IPS DF 6.9 (cell line): ENCODE data around the gene PAX8.

Experiments used
- DNase-seq: peaks from one replicate; pipeline ENCODE4 v3.0.0-alpha.2; 2013; ENCODE audit warnings: low read depth, low spot score
- H3K27ac ChIP-seq: one replicate; pipeline ENCODE4 v1.5.1; 2013; ENCODE audit warnings: low read length, control low read depth
- H3K27me3 ChIP-seq: 2 replicates; pipeline ENCODE4 v1.6.1; 2013; ENCODE audit warnings: mild to moderate bottlenecking, low read length; ENCODE audit not compliant: control insufficient read depth, insufficient read depth
- H3K36me3 ChIP-seq: 2 replicates; pipeline ENCODE4 v1.6.1; 2013; ENCODE audit warnings: low read length; ENCODE audit not compliant: control insufficient read depth, insufficient read depth
- H3K4me1 ChIP-seq: 2 replicates; pipeline ENCODE4 v1.6.1; 2013; ENCODE audit warnings: low read length; ENCODE audit not compliant: control insufficient read depth, insufficient read depth
- H3K4me3 ChIP-seq: 2 replicates; pipeline ENCODE4 v1.5.1; 2013; ENCODE audit warnings: mild to moderate bottlenecking, low read length
- H3K9me3 ChIP-seq: 2 replicates; pipeline ENCODE4 v1.6.1; 2013; ENCODE audit warnings: low read length, inconsistent platforms; ENCODE audit not compliant: control insufficient read depth, insufficient read depth
- WGBS: extraction: QIAGEN DNeasy Blood & Tissue Kit; methylation state at CpG from one replicate; pipeline ENCODE4 v1.1.7; 2013; ENCODE audit warnings: mixed read lengths, missing lambda C conversion rate; ENCODE audit not compliant: insufficient read length, insufficient coverage; 5-methylcytosine and 5-hydroxymethylcytosine counted together

The PAX8 gene

GRCh38 chr2:113252047-113252590 is 26.6 kb downstream of the PAX8 start:
- no peaks in the 10 kb centered on the region for H3K27me3 ChIP-seq
- H3K4me1 ChIP-seq = no peaks in the 10 kb centered on the region
- no peak overlapping the region for H3K27ac ChIP-seq
- H3K9me3 ChIP-seq = no peaks in the 10 kb centered on the region
- WGBS = no CpG with 5 or more reads among the region's 3 CpGs
- no peak for DNase-seq
- no peaks in the 10 kb centered on the region for H3K36me3 ChIP-seq
- no peak overlapping the region for H3K4me3 ChIP-seq

GRCh38 chr2:113251118-113251517 is 27.6 kb downstream of the PAX8 start:
- H3K36me3 ChIP-seq = no peaks in the 10 kb centered on the region
- no peak for DNase-seq
- no peak overlapping the region for H3K27ac ChIP-seq
- H3K4me1 ChIP-seq = no peaks in the 10 kb centered on the region
- H3K9me3 ChIP-seq = no peaks in the 10 kb centered on the region
- H3K27me3 ChIP-seq = no peaks in the 10 kb centered on the region
- no CpG with 5 or more reads among the region's 7 CpGs for WGBS
- H3K4me3 ChIP-seq = no peak overlapping the region

GRCh38 chr2:113248997-113249770 is 29.5 kb downstream of the PAX8 start:
- no CpG with 5 or more reads among the region's 10 CpGs for WGBS
- H3K4me3 ChIP-seq = no peak overlapping the region
- H3K27ac ChIP-seq = no peak overlapping the region
- peaks cover 1% of the 10 kb centered on the region; the same call in 1 of the 2 replicates for H3K4me1 ChIP-seq
- H3K36me3 ChIP-seq = no peaks in the 10 kb centered on the region
- H3K9me3 ChIP-seq = no peaks in the 10 kb centered on the region
- DNase-seq = peak; percentile 54
- H3K27me3 ChIP-seq = no peaks in the 10 kb centered on the region

GRCh38 chr2:113246606-113247005 is 32.1 kb downstream of the PAX8 start:
- H3K36me3 ChIP-seq = no peaks in the 10 kb centered on the region
- H3K27ac ChIP-seq = no peak overlapping the region
- H3K9me3 ChIP-seq = no peaks in the 10 kb centered on the region
- no peak for DNase-seq
- no CpG with 5 or more reads among the region's 14 CpGs for WGBS
- H3K4me3 ChIP-seq = no peak overlapping the region
- no peaks in the 10 kb centered on the region for H3K27me3 ChIP-seq
- H3K4me1 ChIP-seq = peaks cover 1% of the 10 kb centered on the region; the same call in 1 of the 2 replicates

- no peaks in the 10 kb centered on the region for H3K9me3 ChIP-seq
- no peak overlapping the region for H3K4me3 ChIP-seq
- no peaks in the 10 kb centered on the region for H3K36me3 ChIP-seq
- DNase-seq = no peak
- WGBS = no CpG with 5 or more reads among the region's 3 CpGs
- H3K27ac ChIP-seq = no peak overlapping the region
- H3K4me1 ChIP-seq = peaks cover 1% of the 10 kb centered on the region; the same call in 1 of the 2 replicates
- H3K27me3 ChIP-seq = no peaks in the 10 kb centered on the region
Measured at GRCh38 chr2:113245276-113245711, 33.4 kb downstream of the PAX8 start.

- no peak overlapping the region for H3K27ac ChIP-seq
- H3K27me3 ChIP-seq = no peaks in the 10 kb centered on the region
- no CpG with 5 or more reads among the region's 6 CpGs for WGBS
- no peak overlapping the region for H3K4me3 ChIP-seq
- no peak for DNase-seq
- no peaks in the 10 kb centered on the region for H3K36me3 ChIP-seq
- H3K9me3 ChIP-seq = no peaks in the 10 kb centered on the region
- H3K4me1 ChIP-seq = peaks cover 1% of the 10 kb centered on the region
Measured at GRCh38 chr2:113242327-113242726, 36.4 kb downstream of the PAX8 start.

GRCh38 chr2:113240915-113241911 is 37.5 kb downstream of the PAX8 start:
- Histone ChIP-seq H3K27me3 (no peaks in the 10 kb centered on the region; the same call in 1 of the 2 replicates), H3K36me3 (no peaks in the 10 kb centered on the region), H3K4me1 (peaks cover 1% of the 10 kb centered on the region), H3K4me3 (no peak overlapping the region), H3K27ac (no peak overlapping the region), H3K9me3 (no peaks in the 10 kb centered on the region)
- no CpG with 5 or more reads among the region's 18 CpGs for WGBS
- DNase-seq = no peak

- Histone ChIP-seq H3K4me3 (no peak overlapping the region), H3K36me3 (no peaks in the 10 kb centered on the region), H3K27ac (no peak overlapping the region), H3K4me1 (no peaks in the 10 kb centered on the region; the same call in 1 of the 2 replicates), H3K9me3 (no peaks in the 10 kb centered on the region), H3K27me3 (no peaks in the 10 kb centered on the region; the same call in 1 of the 2 replicates)
- DNase-seq = no peak
- no CpG with 5 or more reads among the region's 15 CpGs for WGBS
Measured at GRCh38 chr2:113240150-113240914, 38.4 kb downstream of the PAX8 start.

GRCh38 chr2:113238871-113239839 is 39.6 kb downstream of the PAX8 start:
- Histone ChIP-seq H3K4me3 (no peak overlapping the region), H3K4me1 (no peaks in the 10 kb centered on the region; the same call in 1 of the 2 replicates), H3K27me3 (no peaks in the 10 kb centered on the region; the same call in 1 of the 2 replicates), H3K9me3 (no peaks in the 10 kb centered on the region), H3K36me3 (no peaks in the 10 kb centered on the region), H3K27ac (no peak overlapping the region)
- DNase-seq = no peak
- WGBS = no CpG with 5 or more reads among the region's 9 CpGs
